Measurements from ENCODE around the gene KLF1. TPM values are rescaled to one million over a fixed set of nuclear protein-coding genes. Genes with fewer than 3 reads are reported as not detected.

Gene KLF1
- total and polyA plus RNA-seq, 2 of the 13 experiments (the other 11 are each of a cell fraction or from before 2014, with no cell fraction given) = not detected

- no peak for TF ChIP-seq ZNF609 (CRISPR knock-in tag; IDR thresholded peaks at IDR 0.05; ENCODE audit: borderline replicate concordance)
- no peak for TF ChIP-seq ZNF724P (CRISPR knock-in tag; IDR thresholded peaks at IDR 0.05; ENCODE audit: borderline replicate concordance)
- TF ChIP-seq ZBTB7B (CRISPR knock-in tag; IDR thresholded peaks at IDR 0.05) = no peak
- no peak for TF ChIP-seq ATAD3A (CRISPR knock-in tag; IDR thresholded peaks at IDR 0.05)
- TF ChIP-seq ZNF646 (CRISPR knock-in tag; IDR thresholded peaks at IDR 0.05) = no peak
- no peak for TF ChIP-seq ZNF615 (CRISPR knock-in tag; IDR thresholded peaks at IDR 0.05; ENCODE audit: borderline replicate concordance)
- peak; percentile 78 for TF ChIP-seq CTCF (CRISPR knock-in tag; IDR thresholded peaks at IDR 0.05)
- TF ChIP-seq MTF1 (CRISPR knock-in tag; IDR thresholded peaks at IDR 0.05) = no peak
- TF ChIP-seq TFDP2 (CRISPR knock-in tag; IDR thresholded peaks at IDR 0.05) = no peak
- TF ChIP-seq RORA (CRISPR knock-in tag; IDR thresholded peaks at IDR 0.05) = no peak
- TF ChIP-seq ZNF3 (CRISPR knock-in tag; IDR thresholded peaks at IDR 0.05) = no peak
- TF ChIP-seq TRIM22 (IDR thresholded peaks at IDR 0.05) = no peak
- no peak for TF ChIP-seq ZNF138 (CRISPR knock-in tag; IDR thresholded peaks at IDR 0.05; ENCODE audit: low read depth)
Observed at GRCh38 chr19:12884926-12885748, 1.9 kb downstream of the KLF1 start (continued).
